ENCODE data around the gene ADAMTS3.

DNA sequence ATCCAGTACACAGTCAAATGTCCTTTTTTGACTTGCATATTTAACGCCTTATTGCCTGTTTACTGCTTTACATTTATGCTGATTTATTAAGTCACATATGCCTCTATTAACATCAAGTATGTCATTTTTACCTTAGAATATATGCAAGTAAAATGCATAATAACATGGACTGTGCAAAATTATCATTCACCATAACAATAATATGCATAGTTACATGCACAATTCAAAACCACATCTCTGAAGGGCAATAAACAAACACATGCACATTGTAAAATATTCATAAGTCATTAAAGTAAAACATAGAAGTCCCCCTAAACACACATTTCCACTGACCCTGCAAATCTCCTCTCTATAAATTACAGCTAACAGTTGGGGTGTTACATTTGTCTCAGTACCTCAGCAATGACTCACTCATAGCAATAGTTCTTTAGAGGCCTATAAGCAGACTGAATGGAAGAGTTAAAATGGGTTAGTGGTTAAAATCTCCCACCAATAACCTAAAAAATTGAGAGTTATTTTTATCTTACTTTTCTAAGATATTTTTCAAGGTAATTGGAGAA is 61.1 kb downstream of the ADAMTS3 start:
- no peak for TF ChIP-seq POLR2AphosphoS2 (conservative IDR thresholded peaks at IDR 0.05; ENCODE audit: low read length)
- no peak for TF ChIP-seq CBX2 (IDR thresholded peaks at IDR 0.05; ENCODE audit: borderline replicate concordance, low read depth)
- no peak for TF ChIP-seq RAD21 (conservative IDR thresholded peaks at IDR 0.05 in 1 of 2, IDR thresholded peaks at IDR 0.05 in 1 of 2)
- no peak for TF ChIP-seq RNF2 (IDR thresholded peaks at IDR 0.05; ENCODE audit: borderline replicate concordance, low read depth)
- TF ChIP-seq, protein P1, sequence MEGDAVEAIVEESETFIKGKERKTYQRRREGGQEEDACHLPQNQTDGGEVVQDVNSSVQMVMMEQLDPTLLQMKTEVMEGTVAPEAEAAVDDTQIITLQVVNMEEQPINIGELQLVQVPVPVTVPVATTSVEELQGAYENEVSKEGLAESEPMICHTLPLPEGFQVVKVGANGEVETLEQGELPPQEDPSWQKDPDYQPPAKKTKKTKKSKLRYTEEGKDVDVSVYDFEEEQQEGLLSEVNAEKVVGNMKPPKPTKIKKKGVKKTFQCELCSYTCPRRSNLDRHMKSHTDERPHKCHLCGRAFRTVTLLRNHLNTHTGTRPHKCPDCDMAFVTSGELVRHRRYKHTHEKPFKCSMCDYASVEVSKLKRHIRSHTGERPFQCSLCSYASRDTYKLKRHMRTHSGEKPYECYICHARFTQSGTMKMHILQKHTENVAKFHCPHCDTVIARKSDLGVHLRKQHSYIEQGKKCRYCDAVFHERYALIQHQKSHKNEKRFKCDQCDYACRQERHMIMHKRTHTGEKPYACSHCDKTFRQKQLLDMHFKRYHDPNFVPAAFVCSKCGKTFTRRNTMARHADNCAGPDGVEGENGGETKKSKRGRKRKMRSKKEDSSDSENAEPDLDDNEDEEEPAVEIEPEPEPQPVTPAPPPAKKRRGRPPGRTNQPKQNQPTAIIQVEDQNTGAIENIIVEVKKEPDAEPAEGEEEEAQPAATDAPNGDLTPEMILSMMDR (IDR thresholded peaks at IDR 0.05), result no peak
